WERI-Rb-1 (cell line): Measurements from ENCODE around the gene HLA-DRB5.
"Not testable (repeated sequence)": the region's sequence is repeated elsewhere in the genome, so short reads cannot be mapped to it uniquely, and the experiment has no call there.

Experiments used
- DNase-seq: peaks from one replicate; pipeline ENCODE4 v3.0.0-alpha.2; 2020
- H3K27ac ChIP-seq: fragments of 250-450 bp; sonication (Bioruptor Pico); 2 replicates; pipeline ENCODE4 v1.5.1; 2020; ENCODE audit warnings: mild to moderate bottlenecking, moderate library complexity
- H3K27me3 ChIP-seq: fragments of 250-450 bp; sonication (Bioruptor Pico); 2 replicates; pipeline ENCODE4 v1.5.1; 2021; ENCODE audit warnings: mild to moderate bottlenecking, low read depth, moderate library complexity; ENCODE audit not compliant: insufficient read depth, severe bottlenecking
- H3K36me3 ChIP-seq: fragments of 250-450 bp; sonication (Bioruptor Pico); 2 replicates; pipeline ENCODE4 v1.5.1; 2020; ENCODE audit warnings: mild to moderate bottlenecking, moderate library complexity
- H3K4me3 ChIP-seq: 2 replicates; pipeline ENCODE4 v1.5.1; 2011; ENCODE audit warnings: low read depth, mild to moderate bottlenecking, control low read depth, low read length
- H3K9me3 ChIP-seq: fragments of 250-450 bp; sonication (Bioruptor Pico); 2 replicates; pipeline ENCODE4 v1.5.1; 2021; ENCODE audit warnings: mild to moderate bottlenecking, moderate library complexity; ENCODE audit not compliant: severe bottlenecking
- TF ChIP-seq, protein P1 (sequence below): IDR thresholded peaks from 2 replicates; pipeline ENCODE4 v1.5.1; 2011; ENCODE audit warnings: low read depth, mild to moderate bottlenecking, control low read depth, inconsistent platforms, low read length

The HLA-DRB5 gene

DNA sequence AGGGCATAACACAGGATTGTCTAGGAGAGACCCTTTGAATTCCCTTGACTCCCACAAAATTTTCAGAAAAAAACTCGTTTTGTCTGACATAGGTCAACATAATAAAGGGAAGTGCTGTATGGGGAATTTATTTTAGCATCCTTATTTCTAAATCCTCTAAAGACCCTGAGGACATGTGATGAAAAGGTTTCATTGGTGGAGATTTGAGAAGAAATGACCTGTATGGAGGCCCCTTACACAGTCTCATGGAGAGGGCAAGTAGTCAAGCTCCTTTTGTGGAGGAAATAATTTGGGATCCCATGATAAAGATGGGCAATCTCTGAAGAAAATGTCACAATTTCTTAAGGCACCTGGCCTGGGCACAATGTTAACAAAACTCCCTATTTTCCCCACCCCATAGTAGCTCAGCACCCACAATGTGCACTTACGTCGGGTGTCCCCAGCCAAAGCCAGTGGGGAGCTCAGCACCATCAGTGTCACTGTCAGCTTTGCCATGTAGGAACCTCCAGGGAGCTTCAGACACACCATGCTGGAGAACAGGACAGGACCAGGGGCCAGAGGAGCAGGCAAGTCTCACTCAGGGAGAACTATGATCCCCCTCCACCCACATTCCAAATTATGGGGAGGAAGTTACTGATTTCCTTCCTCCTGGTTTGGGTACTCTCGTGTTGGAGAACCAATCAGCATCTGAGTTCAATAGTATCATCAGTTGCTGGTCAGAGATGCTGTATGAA, at the start of gene HLA-DRB5:
TSS of gene HLA-DRB5 (minus strand) at position 591 of the 734 bp plus-strand sequence. CDS start at position 528, 63 bp downstream.
- TF ChIP-seq, protein P1, sequence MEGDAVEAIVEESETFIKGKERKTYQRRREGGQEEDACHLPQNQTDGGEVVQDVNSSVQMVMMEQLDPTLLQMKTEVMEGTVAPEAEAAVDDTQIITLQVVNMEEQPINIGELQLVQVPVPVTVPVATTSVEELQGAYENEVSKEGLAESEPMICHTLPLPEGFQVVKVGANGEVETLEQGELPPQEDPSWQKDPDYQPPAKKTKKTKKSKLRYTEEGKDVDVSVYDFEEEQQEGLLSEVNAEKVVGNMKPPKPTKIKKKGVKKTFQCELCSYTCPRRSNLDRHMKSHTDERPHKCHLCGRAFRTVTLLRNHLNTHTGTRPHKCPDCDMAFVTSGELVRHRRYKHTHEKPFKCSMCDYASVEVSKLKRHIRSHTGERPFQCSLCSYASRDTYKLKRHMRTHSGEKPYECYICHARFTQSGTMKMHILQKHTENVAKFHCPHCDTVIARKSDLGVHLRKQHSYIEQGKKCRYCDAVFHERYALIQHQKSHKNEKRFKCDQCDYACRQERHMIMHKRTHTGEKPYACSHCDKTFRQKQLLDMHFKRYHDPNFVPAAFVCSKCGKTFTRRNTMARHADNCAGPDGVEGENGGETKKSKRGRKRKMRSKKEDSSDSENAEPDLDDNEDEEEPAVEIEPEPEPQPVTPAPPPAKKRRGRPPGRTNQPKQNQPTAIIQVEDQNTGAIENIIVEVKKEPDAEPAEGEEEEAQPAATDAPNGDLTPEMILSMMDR = no peak
- Histone ChIP-seq H3K4me3 (no peak within 1 kb of the TSS), H3K9me3 (peaks cover 5% of the 10 kb centered on the region), H3K36me3 (no peaks in the 10 kb centered on the region), H3K27me3 (peaks cover 32% of the 10 kb centered on the region), H3K27ac (no peak within 1 kb of the TSS)
- no peak for DNase-seq

DNA sequence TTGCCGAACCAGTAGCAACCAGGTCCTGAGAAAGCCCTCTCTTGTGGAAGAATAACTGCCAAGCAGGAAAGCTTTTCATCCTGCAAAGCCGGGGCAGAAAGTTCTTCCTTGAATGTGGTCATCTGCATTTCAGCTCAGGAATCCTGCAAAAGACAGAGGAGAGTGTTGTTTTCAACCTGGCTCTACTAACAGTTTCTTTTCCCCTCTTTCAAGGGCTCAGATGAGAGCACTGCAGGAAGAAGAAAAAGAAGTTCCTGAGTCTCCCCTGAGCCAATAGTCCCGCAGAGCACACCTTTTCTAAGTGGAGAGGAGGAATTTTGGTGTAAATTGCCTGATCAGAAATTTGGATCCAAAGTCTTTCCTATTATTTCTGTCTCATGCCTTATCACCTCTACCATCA, 48.9 kb upstream of the HLA-DRB5 start:
- TF ChIP-seq, protein P1 = no peak
- Histone ChIP-seq H3K27ac (no peak overlapping the region), H3K4me3 (no peak overlapping the region), H3K36me3 (no peaks in the 10 kb centered on the region), H3K9me3 (no peaks in the 10 kb centered on the region), H3K27me3 (peaks cover 9% of the 10 kb centered on the region)
- DNase-seq = no peak

DNA sequence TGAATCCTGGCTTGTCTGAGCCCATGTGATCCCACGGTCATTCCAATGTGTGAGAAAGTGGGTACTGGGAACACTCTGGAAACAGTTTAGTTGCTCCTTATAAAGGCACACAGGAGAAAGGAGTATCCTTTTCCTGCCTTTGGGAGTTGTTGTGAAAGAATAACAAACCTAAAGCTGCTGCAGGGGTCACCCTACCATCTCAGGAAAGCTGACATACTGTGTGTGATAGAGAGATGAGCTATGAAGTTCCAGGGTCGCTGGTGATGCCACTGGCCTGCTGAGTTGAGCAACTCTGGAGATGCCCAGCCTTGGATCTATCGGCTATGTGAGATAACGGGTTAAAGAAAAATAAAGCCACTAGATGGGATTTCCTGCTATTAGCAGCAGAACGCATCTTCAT, 47.4 kb upstream of the HLA-DRB5 start:
- H3K36me3 ChIP-seq, DNase-seq, H3K9me3 ChIP-seq, H3K27ac ChIP-seq, H3K27me3 ChIP-seq, H3K4me3 ChIP-seq: not testable (repeated sequence)

DNA sequence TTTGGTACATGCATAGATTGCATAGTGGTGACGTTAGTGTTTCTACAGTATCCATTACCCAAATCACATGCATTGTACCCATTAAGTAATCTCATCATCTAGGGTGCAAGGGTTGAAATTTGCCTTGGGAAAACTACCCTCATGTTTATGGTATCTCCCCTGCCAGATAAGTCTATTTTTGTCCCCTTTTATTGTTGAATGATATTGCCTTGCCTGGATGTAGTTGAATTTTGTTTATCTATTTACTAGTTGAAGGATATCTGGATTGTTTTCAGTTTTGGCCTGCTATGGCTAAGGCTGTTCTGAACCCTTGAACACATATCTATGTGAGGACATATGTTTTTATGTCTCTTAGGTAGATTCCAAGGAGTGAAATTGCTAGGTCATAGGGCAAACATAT, 46.2 kb upstream of the HLA-DRB5 start:
- H3K9me3 ChIP-seq = no peaks in the 10 kb centered on the region
- TF ChIP-seq, protein P1 = no peak
- DNase-seq = no peak
- H3K4me3 ChIP-seq = no peak overlapping the region
- no peak overlapping the region for H3K27ac ChIP-seq
- H3K27me3 ChIP-seq = peaks cover 3% of the 10 kb centered on the region
- no peaks in the 10 kb centered on the region for H3K36me3 ChIP-seq

DNA sequence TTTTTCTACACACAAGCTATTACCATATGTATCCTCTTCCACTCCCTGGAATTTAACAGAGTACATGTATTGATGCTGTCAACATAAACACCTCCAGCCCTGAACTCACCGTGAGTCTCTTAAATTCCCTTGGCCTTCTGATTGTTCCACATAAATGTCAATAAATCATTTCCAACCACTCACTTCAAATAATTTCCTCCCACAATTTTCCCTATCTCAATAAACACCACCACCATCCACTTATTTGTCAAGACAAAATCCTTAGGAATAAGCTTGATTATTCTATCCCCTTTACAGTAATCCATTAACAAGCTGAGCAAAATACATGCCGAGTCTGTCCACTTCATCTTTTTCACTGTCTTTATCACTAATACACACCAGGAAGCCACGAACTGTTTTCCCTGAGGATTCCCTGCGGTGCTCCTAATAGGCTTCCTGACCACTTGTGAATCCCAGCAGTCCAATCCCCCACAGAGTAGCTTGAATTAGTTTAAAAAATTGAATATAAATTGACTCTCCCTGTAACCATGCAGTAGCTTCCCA, 40.3 kb upstream of the HLA-DRB5 start:
- Histone ChIP-seq H3K9me3 (peaks cover 8% of the 10 kb centered on the region), H3K4me3 (no peak overlapping the region), H3K27ac (no peak overlapping the region), H3K36me3 (no peaks in the 10 kb centered on the region), H3K27me3 (peaks cover 6% of the 10 kb centered on the region)
- TF ChIP-seq, protein P1 = no peak
- no peak for DNase-seq

DNA sequence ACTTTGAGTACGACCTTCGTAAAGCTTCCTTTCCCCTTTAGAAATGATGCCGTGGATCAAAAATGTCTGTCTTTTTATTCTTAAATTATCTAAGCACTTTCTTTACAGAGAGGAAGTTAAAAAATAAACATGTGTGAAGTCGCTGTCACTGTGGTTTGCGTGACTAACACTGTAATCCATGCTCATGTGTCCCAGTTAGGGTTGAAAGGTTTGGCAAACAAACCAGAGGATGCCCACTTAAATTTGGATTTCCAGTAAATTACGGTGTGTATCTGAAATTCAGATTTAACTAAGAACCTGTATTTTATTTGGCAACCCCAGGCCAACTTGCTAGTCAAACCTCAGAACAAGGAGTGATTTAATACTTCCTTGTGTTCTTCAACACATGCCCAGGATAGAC, 38.5 kb upstream of the HLA-DRB5 start:
- TF ChIP-seq, protein P1 = no peak
- DNase-seq = no peak

More for the DNA sequence above, 38.5 kb upstream of the HLA-DRB5 start:
- no peak overlapping the region for H3K4me3 ChIP-seq
- H3K36me3 ChIP-seq = no peaks in the 10 kb centered on the region
- H3K9me3 ChIP-seq = peaks cover 9% of the 10 kb centered on the region
- no peak overlapping the region for H3K27ac ChIP-seq
- H3K27me3 ChIP-seq = peaks cover 5% of the 10 kb centered on the region
